Prostate gland (tissue), 2 donors: ENCODE results near the gene GABBR2. TPM values are rescaled to one million over a fixed set of nuclear protein-coding genes. Genes with fewer than 3 reads are reported as not detected.

Source experiments
- DNase-seq: peaks from one replicate; pipeline ENCODE4 v3.0.0-alpha.2; 2019; ENCODE audit warnings: low spot score
- H3K27ac ChIP-seq, 2 donors: fragments of 200-600 bp; sonication (generic); 2 replicates each; pipeline ENCODE4 v1.5.1; 2017 to 2019
- H3K27me3 ChIP-seq: fragments of 200-600 bp; sonication (generic); replicated peaks from 2 replicates; pipeline ENCODE4 v1.5.1; 2019; ENCODE audit not compliant: insufficient read depth
- H3K36me3 ChIP-seq, 2 donors: fragments of 200-600 bp; sonication (generic); 1 replicate in 1 of 2; 2 replicates in 1 of 2; pipeline versions ENCODE4 v1.5.1 to v1.8.1; 2017 to 2019
- H3K4me1 ChIP-seq: fragments of 200-600 bp; sonication (generic); replicated peaks from 2 replicates; pipeline ENCODE4 v1.5.1; 2019
- H3K4me3 ChIP-seq, 2 donors: fragments of 200-600 bp; sonication (generic); 2 replicates each; pipeline ENCODE4 v1.5.1; 2017 to 2019
- H3K9me3 ChIP-seq: fragments of 200-600 bp; sonication (generic); 2 replicates; pipeline ENCODE4 v1.5.1; 2017
- POLR2A ChIP-seq: fragments of 450-650 bp; IDR thresholded peaks from one replicate; pipeline ENCODE4 v1.6.1; 2016; ENCODE audit warnings: antibody characterized with exemption, mild to moderate bottlenecking
- POLR2AphosphoS5 ChIP-seq: sonication (generic); formaldehyde crosslinking; IDR thresholded peaks from one replicate; pipeline ENCODE4 v1.6.1; 2017; ENCODE audit warnings: antibody characterized with exemption
- WGBS: methylation state at CpG from one replicate; pipeline ENCODE4 v1.1.5; 2018; 5-methylcytosine and 5-hydroxymethylcytosine counted together
- intact Hi-C: fragments of 100-400 bp; cut with DNase I; formaldehyde crosslinking; loops from one replicate; pipeline ENCODE4 v1.14.2; 2022
- total RNA-seq, 2 donors: library from RNA; depleted of rRNA; stranded (reverse); fragments of >200 nt; gene quantifications; one replicate each; pipeline ENCODE4 v1.1.0, GENCODE V29; 2016
- TF ChIP-seq, protein P1 (sequence below), 4 experiments: fragments of 200-600 bp in 2 of 4; fragments of 450-650 bp in 2 of 4; sonication (generic) in 2 of 4; IDR thresholded peaks; 1 replicate in 3 of 4; 2 replicates in 1 of 4; pipeline ENCODE4 v1.5.1; 2016 to 2019; ENCODE audit warnings: antibody characterized with exemption in 4 of 4, mild to moderate bottlenecking in 2 of 4, moderate library complexity in 2 of 4

The GABBR2 gene
- total RNA-seq, 2 donors from 2014 or later: 0.97 TPM; not detected in 1

- no peak for DNase-seq
- no peak overlapping the region for H3K4me3 ChIP-seq
- H3K27me3 ChIP-seq: no peaks in the 10 kb centered on the region
- intact Hi-C loops: no loop called here
- TF ChIP-seq, protein P1, sequence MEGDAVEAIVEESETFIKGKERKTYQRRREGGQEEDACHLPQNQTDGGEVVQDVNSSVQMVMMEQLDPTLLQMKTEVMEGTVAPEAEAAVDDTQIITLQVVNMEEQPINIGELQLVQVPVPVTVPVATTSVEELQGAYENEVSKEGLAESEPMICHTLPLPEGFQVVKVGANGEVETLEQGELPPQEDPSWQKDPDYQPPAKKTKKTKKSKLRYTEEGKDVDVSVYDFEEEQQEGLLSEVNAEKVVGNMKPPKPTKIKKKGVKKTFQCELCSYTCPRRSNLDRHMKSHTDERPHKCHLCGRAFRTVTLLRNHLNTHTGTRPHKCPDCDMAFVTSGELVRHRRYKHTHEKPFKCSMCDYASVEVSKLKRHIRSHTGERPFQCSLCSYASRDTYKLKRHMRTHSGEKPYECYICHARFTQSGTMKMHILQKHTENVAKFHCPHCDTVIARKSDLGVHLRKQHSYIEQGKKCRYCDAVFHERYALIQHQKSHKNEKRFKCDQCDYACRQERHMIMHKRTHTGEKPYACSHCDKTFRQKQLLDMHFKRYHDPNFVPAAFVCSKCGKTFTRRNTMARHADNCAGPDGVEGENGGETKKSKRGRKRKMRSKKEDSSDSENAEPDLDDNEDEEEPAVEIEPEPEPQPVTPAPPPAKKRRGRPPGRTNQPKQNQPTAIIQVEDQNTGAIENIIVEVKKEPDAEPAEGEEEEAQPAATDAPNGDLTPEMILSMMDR (IDR thresholded peaks at IDR 0.05): no peak
- TF ChIP-seq POLR2AphosphoS5 (no peak), POLR2A (no peak)
- H3K9me3 ChIP-seq: no peaks in the 10 kb centered on the region
- no peak overlapping the region for H3K27ac ChIP-seq
- no peaks in the 10 kb centered on the region for H3K36me3 ChIP-seq
- H3K4me1 ChIP-seq: no peaks in the 10 kb centered on the region
Observed at GRCh38 chr9:98559561-98559960, 149.2 kb downstream of the GABBR2 start.

DNA sequence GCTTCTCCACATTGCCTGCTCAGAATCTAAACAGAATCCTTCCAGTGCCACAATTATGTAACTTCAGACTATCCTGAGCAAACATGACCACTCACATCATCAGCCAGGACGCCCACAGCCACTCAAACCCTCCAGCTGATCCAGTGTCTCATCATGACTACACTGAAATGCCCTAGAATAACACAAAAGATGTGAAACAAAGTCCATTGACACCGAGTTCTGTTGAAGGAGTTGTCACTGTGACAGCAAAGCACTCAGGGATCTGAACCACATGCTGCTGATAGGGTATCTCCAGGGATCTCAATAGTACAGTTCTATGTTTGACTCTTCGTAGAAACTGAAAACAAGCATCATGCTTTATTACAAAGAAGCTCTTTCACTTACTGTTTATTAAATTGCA, 150.2 kb downstream of the GABBR2 start:
- Histone ChIP-seq H3K4me3 (no peak overlapping the region), H3K27ac (no peak overlapping the region), H3K4me1 (no peaks in the 10 kb centered on the region), H3K27me3 (no peaks in the 10 kb centered on the region), H3K9me3 (no peaks in the 10 kb centered on the region), H3K36me3 (no peaks in the 10 kb centered on the region)
- intact Hi-C loops: no loop called here
- WGBS: 63% methylated on average over 3 of the region's 3 CpGs
- TF ChIP-seq POLR2AphosphoS5: no peak
- TF ChIP-seq, protein P1 (IDR thresholded peaks at IDR 0.05): no peak
- TF ChIP-seq POLR2A: no peak
- no peak for DNase-seq

DNA sequence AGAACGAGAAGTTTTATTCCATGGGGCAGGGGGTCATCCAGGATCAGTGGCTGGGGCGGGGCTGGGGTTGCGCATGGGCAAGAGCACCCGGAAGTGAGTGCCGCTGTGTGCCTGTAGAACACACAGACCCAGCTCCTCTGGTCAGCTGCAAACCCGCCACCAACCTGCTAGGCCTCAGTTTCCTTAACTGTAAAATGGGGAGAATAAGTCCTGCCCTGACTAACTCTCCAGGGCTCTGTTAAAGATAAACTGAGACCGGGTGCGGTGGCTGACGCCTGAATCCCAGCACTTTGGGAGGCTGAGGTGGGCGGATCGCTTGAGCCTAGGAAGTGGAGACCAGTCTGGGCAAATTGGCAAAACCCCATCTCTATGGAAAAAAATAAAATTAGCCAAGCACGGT, 152.2 kb downstream of the GABBR2 start:
- H3K36me3 ChIP-seq: no peaks in the 10 kb centered on the region
- TF ChIP-seq POLR2AphosphoS5 (no peak), POLR2A (no peak)
- TF ChIP-seq, protein P1 (IDR thresholded peaks at IDR 0.05): no peak
- H3K4me1 ChIP-seq: no peaks in the 10 kb centered on the region
- H3K27me3 ChIP-seq: no peaks in the 10 kb centered on the region
- 90% methylated on average over 12 of the region's 12 CpGs for WGBS
- intact Hi-C loops: no loop called here
- no peaks in the 10 kb centered on the region for H3K9me3 ChIP-seq
- H3K4me3 ChIP-seq: no peak overlapping the region
- DNase-seq: no peak
- H3K27ac ChIP-seq: no peak overlapping the region

DNA sequence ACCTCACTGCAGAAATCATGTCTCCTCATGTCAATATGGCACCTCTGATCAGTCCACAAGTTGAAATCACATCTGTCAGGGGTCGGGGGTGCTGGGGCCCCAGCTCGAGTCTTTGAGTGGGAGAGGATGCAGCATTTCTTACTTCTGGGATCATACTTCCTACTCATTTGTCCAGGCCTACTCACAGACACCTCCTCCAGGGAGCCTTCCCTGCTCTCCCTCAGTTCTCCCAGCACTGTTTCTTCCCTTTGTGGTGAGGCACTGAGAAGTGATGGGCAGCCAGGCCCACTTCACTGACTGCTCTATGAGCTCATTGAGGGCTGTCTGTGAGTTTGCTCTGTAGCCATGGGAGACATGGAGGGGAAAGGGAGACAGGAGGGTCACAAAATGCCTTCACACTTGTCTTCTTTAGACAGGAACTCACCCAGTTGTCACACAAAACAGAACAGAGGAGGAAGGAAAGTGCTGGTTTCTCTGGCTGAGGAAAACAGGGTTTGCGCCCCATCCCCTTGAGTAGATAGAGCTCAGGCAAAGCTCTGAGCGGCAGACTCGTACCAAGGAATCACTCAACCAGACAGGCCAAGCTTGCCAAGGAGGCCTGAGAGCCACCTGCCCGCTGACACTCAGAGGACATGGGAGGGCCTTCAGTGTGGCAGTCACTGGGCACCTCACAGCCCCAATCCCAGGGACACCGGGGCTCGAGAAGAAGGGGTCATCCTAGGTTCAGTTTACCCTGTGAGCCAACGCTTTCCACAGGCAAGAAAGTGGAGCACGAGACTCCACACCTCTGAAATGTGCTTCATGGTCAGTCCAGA, 152.9 kb downstream of the GABBR2 start:
- Histone ChIP-seq H3K27ac (no peak overlapping the region), H3K36me3 (no peaks in the 10 kb centered on the region), H3K9me3 (no peaks in the 10 kb centered on the region), H3K4me1 (no peaks in the 10 kb centered on the region), H3K27me3 (no peaks in the 10 kb centered on the region), H3K4me3 (no peak overlapping the region)
- 86% methylated on average over 10 of the region's 10 CpGs for WGBS
- no peak for DNase-seq
- intact Hi-C loops: no loop called here
- TF ChIP-seq, protein P1 (IDR thresholded peaks at IDR 0.05): no peak
- TF ChIP-seq POLR2A (no peak), POLR2AphosphoS5 (no peak)

- Histone ChIP-seq H3K36me3 (no peaks in the 10 kb centered on the region), H3K9me3 (no peaks in the 10 kb centered on the region), H3K4me1 (no peaks in the 10 kb centered on the region), H3K27me3 (no peaks in the 10 kb centered on the region), H3K27ac (no peak overlapping the region), H3K4me3 (no peak overlapping the region)
- 83% methylated on average over 5 of the region's 5 CpGs for WGBS
- intact Hi-C loops: no loop called here
- TF ChIP-seq, protein P1 (IDR thresholded peaks at IDR 0.05): no peak
- no peak for TF ChIP-seq POLR2AphosphoS5
- TF ChIP-seq POLR2A: no peak
- no peak for DNase-seq
Observed at GRCh38 chr9:98554752-98555151, 154.0 kb downstream of the GABBR2 start.
